Endothelial cell of umbilical vein (primary cell): ENCODE data around the gene COA7. TPM values are rescaled to one million over a fixed set of nuclear protein-coding genes. Genes with fewer than 3 reads are reported as not detected.

Experiments
- BruUV-seq: library from RNA; stranded (reverse); fragments of 400-500 nt; replicated peaks from 2 replicates; lab custom pipeline; 2021; lab: Mats Ljungman, UMichigan
- CTCF ChIA-PET: fragments of 300-600, 350-600 bp; sonication (Branson Sonifier 250); formaldehyde crosslinking; loops from one replicate; lab custom pipeline; 2021; ENCODE audit warnings: antibody characterized with exemption, inconsistent platforms; lab: Charles Lee
- POLR2A ChIA-PET: fragments of 300-600, 350-600 bp; sonication (Branson Sonifier 250); formaldehyde crosslinking; loops from one replicate; lab custom pipeline; 2021; ENCODE audit warnings: antibody characterized with exemption, inconsistent platforms; lab: Charles Lee
- DNase-seq: peaks from one replicate; pipeline ENCODE4 v3.0.0-alpha.2; 2011; ENCODE audit warnings: low read depth, low spot score
- FAIRE-seq: peaks from 2 replicates; lab custom pipeline; 2011; peaks lifted over from hg19 to GRCh38; lab: Jason Lieb, UNC
- H2AFZ ChIP-seq: 2 replicates; pipeline ENCODE4 v1.6.0; 2012; ENCODE audit warnings: low read depth, low read length, control low read depth, inconsistent platforms
- H3K27ac ChIP-seq: 2 replicates; pipeline ENCODE4 v1.5.1; 2011; ENCODE audit warnings: low read depth, mild to moderate bottlenecking, control low read depth, low read length, moderate library complexity; ENCODE audit not compliant: insufficient read depth
- H3K27me3 ChIP-seq, 2 experiments: 2 replicates each; pipeline versions ENCODE4 v1.6.0 to v1.6.1; 2011; ENCODE audit warnings: low read length in 2 of 2, mixed read lengths in 1 of 2; ENCODE audit not compliant: control insufficient read depth in 2 of 2, insufficient read depth in 2 of 2
- H3K36me3 ChIP-seq, 2 experiments: 2 replicates in 1 of 2; 3 replicates in 1 of 2; pipeline ENCODE4 v1.5.1; 2011; ENCODE audit warnings: low read length in 2 of 2, mild to moderate bottlenecking in 1 of 2, moderate library complexity in 1 of 2; ENCODE audit not compliant: control insufficient read depth in 2 of 2, insufficient read depth in 2 of 2; ENCODE audit errors: extremely low read depth in 1 of 2
- H3K4me1 ChIP-seq: 3 replicates; pipeline ENCODE4 v1.5.1; 2011; ENCODE audit warnings: mild to moderate bottlenecking, low read length; ENCODE audit not compliant: control insufficient read depth, insufficient read depth; ENCODE audit errors: extremely low read depth
- H3K4me2 ChIP-seq: 2 replicates; pipeline ENCODE4 v1.6.1; 2011; ENCODE audit warnings: low read length, control low read depth, mixed read lengths; ENCODE audit not compliant: insufficient read depth
- H3K4me3 ChIP-seq, 3 experiments: fragments of 200-600 bp in 1 of 3; sonication (generic), shearing (Covaris generic) in 1 of 3; replicated peaks in 1 of 3; 2 replicates each; pipeline ENCODE4 v1.5.1; 2011 to 2016; ENCODE audit warnings: control low read depth in 3 of 3, low read length in 3 of 3, mild to moderate bottlenecking in 2 of 3, inconsistent platforms in 1 of 3, low read depth in 1 of 3, moderate library complexity in 1 of 3; ENCODE audit not compliant: insufficient read depth in 1 of 3
- H3K79me2 ChIP-seq: 2 replicates; pipeline ENCODE4 v1.6.0; 2012; ENCODE audit warnings: low read length, inconsistent platforms; ENCODE audit not compliant: control insufficient read depth, insufficient read depth
- H3K9ac ChIP-seq: replicated peaks from 2 replicates; pipeline ENCODE3; 2011; ENCODE audit warnings: low read length, control low read depth; ENCODE audit not compliant: insufficient read depth; ENCODE audit errors: extremely low read depth
- H3K9me1 ChIP-seq: replicated peaks from 3 replicates; pipeline ENCODE4 v1.6.0; 2011; ENCODE audit warnings: mild to moderate bottlenecking, low read length; ENCODE audit not compliant: control insufficient read depth, insufficient read depth; ENCODE audit errors: extremely low read depth
- H3K9me3 ChIP-seq: replicated peaks from 2 replicates; pipeline ENCODE4 v1.5.1; 2012; ENCODE audit warnings: low read length, inconsistent platforms; ENCODE audit not compliant: control insufficient read depth, insufficient read depth
- H4K20me1 ChIP-seq: replicated peaks from 2 replicates; pipeline ENCODE3; 2011; ENCODE audit warnings: mild to moderate bottlenecking, low read length; ENCODE audit not compliant: control insufficient read depth, insufficient read depth; ENCODE audit errors: extremely low read depth
- EZH2 ChIP-seq: IDR thresholded peaks from 2 replicates; pipeline ENCODE4 v1.6.1; 2012; ENCODE audit warnings: borderline replicate concordance, low read depth, mild to moderate bottlenecking, moderate library complexity, low read length, inconsistent platforms; ENCODE audit not compliant: severe bottlenecking
- FOS ChIP-seq: IDR thresholded peaks from 2 replicates; pipeline ENCODE4 v1.6.1; 2011; ENCODE audit warnings: mild to moderate bottlenecking, low read length, moderate library complexity, borderline replicate concordance; ENCODE audit not compliant: insufficient read depth
- GATA2 ChIP-seq: IDR thresholded peaks from 2 replicates; pipeline ENCODE4 v1.7.0; 2011; ENCODE audit warnings: low read depth, mild to moderate bottlenecking, moderate library complexity, mixed read lengths, low read length; ENCODE audit not compliant: insufficient read length, insufficient read depth
- JUN ChIP-seq: IDR thresholded peaks from 2 replicates; pipeline ENCODE4 v1.6.1; 2011; ENCODE audit warnings: borderline replicate concordance, low read depth; ENCODE audit not compliant: insufficient read length, insufficient read depth
- MYC ChIP-seq: IDR thresholded peaks from one replicate; pipeline ENCODE4 v1.6.1; 2011; ENCODE audit warnings: mild to moderate bottlenecking, low read depth, low read length
- POLR2A ChIP-seq: IDR thresholded peaks from 2 replicates; pipeline ENCODE4 v1.6.1; 2012; ENCODE audit warnings: low read depth, mild to moderate bottlenecking, control low read depth, low read length
- POLR2AphosphoS5 ChIP-seq: IDR thresholded peaks from 2 replicates; pipeline ENCODE4 v1.6.1; 2012; ENCODE audit warnings: low read depth, mild to moderate bottlenecking, control low read depth, low read length, moderate library complexity; ENCODE audit not compliant: insufficient read depth
- dilution Hi-C: fragments of 300-500 bp; cut with MboI; formaldehyde crosslinking; loops from one replicate; pipeline ENCODE4 v1.15.0; 2019; ENCODE audit warnings: low sequenced_read_pairs; ENCODE audit not compliant: extremely low pct_ligation_motif_present
- intact Hi-C: fragments of 100-400 bp; cut with micrococcal nuclease; formaldehyde crosslinking; loops from one replicate; pipeline ENCODE4 v1.10.0; 2022
- polyA plus RNA-seq, 4 experiments: library from polyadenylated mRNA; depleted of rRNA in 3 of 4; stranded (reverse) in 3 of 4; unstranded in 1 of 4; fragments of >200 nt; gene quantifications; 2 replicates each; pipeline versions ENCODE4 v1.2.1 to v1.2.3, GENCODE V29; 2011 to 2012; ENCODE audit warnings: missing spikeins in 1 of 4
- total RNA-seq: library from RNA; stranded (reverse); gene quantifications from 2 replicates; pipeline ENCODE4 v1.2.3, GENCODE V29; 2021
- TF ChIP-seq, protein P1 (sequence below): IDR thresholded peaks from 2 replicates; pipeline ENCODE4 v1.6.1; 2011; ENCODE audit not compliant: insufficient read depth, insufficient read length
- TF ChIP-seq, protein P2 (sequence below), 2 donors: IDR thresholded peaks; 1 replicate in 1 of 2; 2 replicates in 1 of 2; pipeline ENCODE4 v1.5.1; 2011; ENCODE audit warnings: low read length in 2 of 2, mild to moderate bottlenecking in 2 of 2, moderate library complexity in 2 of 2, control low read depth in 1 of 2, inconsistent platforms in 1 of 2, low read depth in 1 of 2; ENCODE audit not compliant: insufficient read depth in 1 of 2; ENCODE audit errors: extremely low read depth in 1 of 2

Gene COA7
- total and polyA plus RNA-seq, 2 donors (not counting 3 experiments of a cell fraction or from before 2014, with no cell fraction given): 11.7 to 28.6 TPM

DNA sequence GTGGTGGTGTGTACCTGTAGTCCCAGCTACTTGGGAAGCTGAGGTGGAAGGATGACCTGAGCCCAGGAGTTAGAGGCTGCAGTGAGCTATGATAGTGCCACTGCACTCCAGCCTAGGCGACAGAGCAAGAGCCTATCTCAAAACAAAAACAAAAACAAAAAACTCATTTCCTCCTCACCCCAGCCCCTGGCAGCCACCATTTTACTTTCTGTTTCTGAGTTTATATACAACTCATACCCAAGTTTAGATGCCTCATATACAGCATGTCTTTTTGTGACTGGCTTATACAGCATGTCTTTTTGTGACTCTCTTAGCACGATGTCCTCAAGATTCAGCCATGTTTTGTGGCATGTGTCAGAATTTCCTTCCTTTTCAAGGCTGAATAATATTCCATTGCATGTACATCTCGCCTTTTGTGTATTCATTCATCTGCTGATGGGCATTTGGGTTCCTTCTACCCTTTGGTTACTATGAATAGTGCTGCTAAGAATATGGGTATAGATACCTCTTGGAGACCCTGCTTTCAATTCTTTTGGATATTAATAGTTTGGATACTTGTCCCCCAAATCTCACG is 14.7 kb downstream of the COA7 start:
- Histone ChIP-seq H3K79me2 (no peaks in the 10 kb centered on the region), H3K4me1 (no peaks in the 10 kb centered on the region), H3K27ac (no peak overlapping the region), H2AFZ (no peak overlapping the region), H3K4me2 (no peak overlapping the region), H3K9me3 (no peaks in the 10 kb centered on the region), H3K27me3 (no peaks in the 10 kb centered on the region), H4K20me1 (no peaks in the 10 kb centered on the region), H3K4me3 (no peak overlapping the region), H3K9ac (no peak overlapping the region), H3K36me3 (peaks cover 9 to 13% of the 10 kb centered on the region in 2 experiments), H3K9me1 (no peaks in the 10 kb centered on the region)
- POLR2A ChIA-PET: no interaction called here
- TF ChIP-seq MYC: no peak
- no peak for TF ChIP-seq FOS
- TF ChIP-seq, protein P1, sequence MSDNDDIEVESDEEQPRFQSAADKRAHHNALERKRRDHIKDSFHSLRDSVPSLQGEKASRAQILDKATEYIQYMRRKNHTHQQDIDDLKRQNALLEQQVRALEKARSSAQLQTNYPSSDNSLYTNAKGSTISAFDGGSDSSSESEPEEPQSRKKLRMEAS: no peak
- dilution Hi-C loops: no loop called here
- BruUV-seq: no TSS peak
- DNase-seq (no peak), FAIRE-seq (no peak)
- CTCF ChIA-PET: no interaction called here
- intact Hi-C loops: no loop called here

DNA sequence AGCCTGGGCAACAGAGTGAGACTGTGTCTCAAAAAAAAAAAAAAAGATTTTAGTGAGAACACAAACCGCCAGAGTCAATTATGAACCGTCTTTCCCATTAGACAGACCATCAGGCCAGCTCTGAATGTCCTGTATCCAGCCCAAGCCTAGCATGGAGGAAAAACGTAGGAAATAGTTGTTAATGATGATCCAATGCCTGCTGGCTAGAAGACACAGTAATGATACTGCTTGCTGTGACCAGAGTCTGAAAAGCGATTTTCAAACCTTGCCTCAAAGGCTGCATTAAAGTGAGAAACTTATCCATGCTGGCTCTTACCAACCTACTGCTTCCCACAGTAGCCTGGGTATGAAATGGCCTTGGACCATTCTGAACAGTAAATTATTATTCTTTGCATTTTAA is 17.0 kb downstream of the COA7 start:
- H3K36me3 ChIP-seq: no peaks in the 10 kb centered on the region
- no peaks in the 10 kb centered on the region for H3K9me3 ChIP-seq
- no TSS peak for BruUV-seq
- ChIA-PET CTCF (interaction anchor here (1.2 kb wide), 1 partner anchor 12 kb away, joined by 3 read pairs; no protein-coding TSS in a partner anchor), POLR2A (interaction anchor here (0.6 to 0.7 kb wide), 2 partner anchors 111 to 209 kb away, joined by 3 read pairs; no protein-coding TSS in a partner anchor)
- no peak overlapping the region for H3K4me2 ChIP-seq
- no peak overlapping the region for H3K27ac ChIP-seq
- no peak overlapping the region for H3K9ac ChIP-seq
- TF ChIP-seq MYC: no peak
- no peak for TF ChIP-seq GATA2
- TF ChIP-seq, protein P1: no peak
- no peak for TF ChIP-seq POLR2AphosphoS5
- no peak for TF ChIP-seq EZH2
- no peak for TF ChIP-seq FOS
- TF ChIP-seq POLR2A: no peak
- no peak for TF ChIP-seq JUN
- TF ChIP-seq, protein P2, sequence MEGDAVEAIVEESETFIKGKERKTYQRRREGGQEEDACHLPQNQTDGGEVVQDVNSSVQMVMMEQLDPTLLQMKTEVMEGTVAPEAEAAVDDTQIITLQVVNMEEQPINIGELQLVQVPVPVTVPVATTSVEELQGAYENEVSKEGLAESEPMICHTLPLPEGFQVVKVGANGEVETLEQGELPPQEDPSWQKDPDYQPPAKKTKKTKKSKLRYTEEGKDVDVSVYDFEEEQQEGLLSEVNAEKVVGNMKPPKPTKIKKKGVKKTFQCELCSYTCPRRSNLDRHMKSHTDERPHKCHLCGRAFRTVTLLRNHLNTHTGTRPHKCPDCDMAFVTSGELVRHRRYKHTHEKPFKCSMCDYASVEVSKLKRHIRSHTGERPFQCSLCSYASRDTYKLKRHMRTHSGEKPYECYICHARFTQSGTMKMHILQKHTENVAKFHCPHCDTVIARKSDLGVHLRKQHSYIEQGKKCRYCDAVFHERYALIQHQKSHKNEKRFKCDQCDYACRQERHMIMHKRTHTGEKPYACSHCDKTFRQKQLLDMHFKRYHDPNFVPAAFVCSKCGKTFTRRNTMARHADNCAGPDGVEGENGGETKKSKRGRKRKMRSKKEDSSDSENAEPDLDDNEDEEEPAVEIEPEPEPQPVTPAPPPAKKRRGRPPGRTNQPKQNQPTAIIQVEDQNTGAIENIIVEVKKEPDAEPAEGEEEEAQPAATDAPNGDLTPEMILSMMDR (IDR thresholded peaks at IDR 0.05; ENCODE audit: extremely low read depth in 1 of 2, insufficient read depth in 1 of 2, low read depth in 1 of 2, low read length in 2 of 2): no peak
- dilution Hi-C loops: no loop called here
- H3K9me1 ChIP-seq: no peaks in the 10 kb centered on the region
- no peaks in the 10 kb centered on the region for H3K27me3 ChIP-seq
- no peaks in the 10 kb centered on the region for H3K79me2 ChIP-seq
- no peak overlapping the region for H3K4me3 ChIP-seq
- DNase-seq (no peak), FAIRE-seq (no peak)
- no peaks in the 10 kb centered on the region for H3K4me1 ChIP-seq
- intact Hi-C loops: no loop called here
- H2AFZ ChIP-seq: no peak overlapping the region
- no peaks in the 10 kb centered on the region for H4K20me1 ChIP-seq
